H1 (cell line): ENCODE results near the gene KAT5.

Experiments used
- BACH1 ChIP-seq: IDR thresholded peaks from 2 replicates; pipeline ENCODE4 v1.6.1; 2012; ENCODE audit warnings: low read length, improper control_type of control experiment
- BRCA1 ChIP-seq: IDR thresholded peaks from 2 replicates; pipeline ENCODE4 v1.6.1; 2012; ENCODE audit warnings: low read depth, low read length, improper control_type of control experiment
- CBX5 ChIP-seq: fragments of 300-800, 300-1000 bp; sonication (generic); IDR thresholded peaks from 2 replicates; pipeline ENCODE4 v1.7.1; 2016; ENCODE audit warnings: antibody characterized with exemption, low read length, low read depth
- CHD2 ChIP-seq: IDR thresholded peaks from 2 replicates; pipeline ENCODE4 v1.6.1; 2012; ENCODE audit warnings: low read length, improper control_type of control experiment
- CHD7 ChIP-seq: fragments of 300-600 bp; sonication (generic); IDR thresholded peaks from 2 replicates; pipeline ENCODE4 v1.7.1; 2012; ENCODE audit warnings: low read length, moderate library complexity, mild to moderate bottlenecking, inconsistent platforms; ENCODE audit not compliant: insufficient replicate concordance
- CREB1 ChIP-seq: IDR thresholded peaks from 2 replicates; pipeline ENCODE4 v1.6.1; 2012; ENCODE audit warnings: inconsistent platforms
- GTF2F1 ChIP-seq: IDR thresholded peaks from 2 replicates; pipeline ENCODE4 v1.6.1; 2012; ENCODE audit warnings: low read depth, low read length, improper control_type of control experiment, borderline replicate concordance
- JUND ChIP-seq: IDR thresholded peaks from 2 replicates; pipeline ENCODE4 v1.6.1; 2011; ENCODE audit warnings: mild to moderate bottlenecking, improper control_type of control experiment, low read length
- POLR2A ChIP-seq, 2 experiments: IDR thresholded peaks; 1 replicate in 1 of 2; 2 replicates in 1 of 2; pipeline ENCODE4 v1.6.1; 2011; ENCODE audit warnings: low read depth in 2 of 2, low read length in 2 of 2, mild to moderate bottlenecking in 2 of 2; ENCODE audit errors: control extremely low read depth in 1 of 2
- SP1 ChIP-seq: IDR thresholded peaks from 2 replicates; pipeline ENCODE4 v1.6.1; 2011; ENCODE audit warnings: low read depth, low read length
- TBP ChIP-seq: IDR thresholded peaks from 2 replicates; pipeline ENCODE4 v1.6.1; 2011; ENCODE audit warnings: low read depth, low read length, improper control_type of control experiment
- USF2 ChIP-seq: IDR thresholded peaks from 2 replicates; pipeline ENCODE4 v1.6.1; 2011; ENCODE audit warnings: low read length, improper control_type of control experiment

GRCh38 chr11:65695459-65696241 lies 16.4 kb upstream of the KAT5 start:
- TF ChIP-seq GTF2F1 (no peak), JUND (no peak), CREB1 (no peak), CHD7 (no peak), BRCA1 (no peak), SP1 (no peak), POLR2A (IDR thresholded peaks at IDR 0.05; ENCODE audit: control extremely low read depth in 1 of 2, low read depth in 2 of 2, low read length in 2 of 2) (no peak), TBP (no peak), CHD2 (no peak), CBX5 (no peak), USF2 (no peak), BACH1 (no peak)
